K562 (cell line): ENCODE results near the gene TRIM27. TPM values are rescaled to one million over a fixed set of nuclear protein-coding genes. Genes with fewer than 3 reads are reported as not detected.

Source experiments
- ATF1 ChIP-seq, 2 experiments: fragments of 450-650 bp in 1 of 2; IDR thresholded peaks; 2 replicates each; pipeline ENCODE4 v1.6.1; 2016; ENCODE audit warnings: missing compliant biosample characterization in 1 of 2, missing genetic modification characterization in 1 of 2
- CXXC5 ChIP-seq: fragments of 250-450 bp; sonication (Bioruptor Pico); IDR thresholded peaks from 2 replicates; pipeline ENCODE4 v1.8.0; 2022; ENCODE audit warnings: inconsistent platforms, mild to moderate bottlenecking, moderate library complexity
- ELF1 ChIP-seq: fragments of 200-800 bp; sonication (Bioruptor generic); IDR thresholded peaks from 2 replicates; pipeline ENCODE4 v1.6.1; 2016; ENCODE audit warnings: missing genetic modification characterization, missing compliant biosample characterization
- EP300 ChIP-seq: IDR thresholded peaks from 2 replicates; pipeline ENCODE4 v1.6.1; 2012; ENCODE audit warnings: low read length, improper control_type of control experiment
- HDAC1 ChIP-seq, 2 experiments: fragments of 450-650 bp; IDR thresholded peaks; 2 replicates each; pipeline ENCODE4 v1.6.1; 2016 to 2017; ENCODE audit warnings: inconsistent platforms in 1 of 2, mild to moderate bottlenecking in 1 of 2, moderate library complexity in 1 of 2
- LCOR ChIP-seq: sonication (generic); formaldehyde crosslinking; IDR thresholded peaks from 2 replicates; pipeline ENCODE4 v1.8.0; 2022; ENCODE audit warnings: mild to moderate bottlenecking, missing genetic modification reagents
- LEF1 ChIP-seq: fragments of 450-650 bp; IDR thresholded peaks from 2 replicates; pipeline ENCODE4 v1.6.1; 2016; ENCODE audit warnings: mild to moderate bottlenecking
- MBD2 ChIP-seq: sonication (generic); IDR thresholded peaks from 2 replicates; pipeline ENCODE4 v1.6.1; 2016; ENCODE audit warnings: low read depth, borderline replicate concordance
- MECOM ChIP-seq: fragments of 250-450 bp; sonication (Bioruptor Pico); IDR thresholded peaks from 2 replicates; pipeline ENCODE4 v1.8.0; 2022; ENCODE audit warnings: inconsistent platforms
- MTF1 ChIP-seq: fragments of 250-450 bp; sonication (Bioruptor Pico); IDR thresholded peaks from 2 replicates; pipeline ENCODE4 v1.9.0; 2021; ENCODE audit warnings: moderate library complexity, mild to moderate bottlenecking, inconsistent platforms, borderline replicate concordance
- MXI1 ChIP-seq: IDR thresholded peaks from 2 replicates; pipeline ENCODE4 v1.6.1; 2011; ENCODE audit warnings: low read depth, mild to moderate bottlenecking, improper control_type of control experiment, low read length
- NELFE ChIP-seq: IDR thresholded peaks from 2 replicates; pipeline ENCODE4 v1.6.1; 2011; ENCODE audit warnings: mild to moderate bottlenecking; ENCODE audit not compliant: insufficient read depth, insufficient read length
- NFIC ChIP-seq: fragments of 450-650 bp; IDR thresholded peaks from 2 replicates; pipeline ENCODE4 v1.6.1; 2017; ENCODE audit warnings: mild to moderate bottlenecking, inconsistent platforms
- NR2C2 ChIP-seq, 2 experiments: fragments of 200-800 bp in 1 of 2; sonication (Bioruptor generic) in 1 of 2; sonication (generic) in 1 of 2; formaldehyde crosslinking in 1 of 2; IDR thresholded peaks; 2 replicates each; pipeline versions ENCODE4 v1.6.1 to v1.8.0; 2016 to 2022; ENCODE audit warnings: mild to moderate bottlenecking in 1 of 2, missing compliant biosample characterization in 1 of 2, missing genetic modification characterization in 1 of 2, missing genetic modification reagents in 1 of 2
- NR4A1 ChIP-seq, 2 experiments: fragments of 250-450 bp in 1 of 2; fragments of 450-650 bp in 1 of 2; sonication (Bioruptor Pico) in 1 of 2; IDR thresholded peaks; 2 replicates each; pipeline versions ENCODE4 v1.4.0 to v1.6.1; 2016 to 2020; ENCODE audit warnings: mild to moderate bottlenecking in 2 of 2, missing compliant biosample characterization in 1 of 2, missing genetic modification characterization in 1 of 2, moderate library complexity in 1 of 2
- PHB ChIP-seq: fragments of 250-450 bp; sonication (Bioruptor Pico); IDR thresholded peaks from 2 replicates; pipeline ENCODE4 v1.5.0; 2021
- POLR2AphosphoS5 ChIP-seq: IDR thresholded peaks from 2 replicates; pipeline ENCODE4 v1.6.1; 2011; ENCODE audit warnings: mild to moderate bottlenecking, low read depth, low read length, moderate library complexity; ENCODE audit not compliant: control insufficient read depth, insufficient read depth
- POLR3A ChIP-seq: IDR thresholded peaks from 2 replicates; pipeline ENCODE4 v1.6.1; 2011; ENCODE audit warnings: borderline replicate concordance, mild to moderate bottlenecking, moderate library complexity; ENCODE audit not compliant: insufficient read length, insufficient read depth; ENCODE audit errors: extremely low read depth
- RAD51 ChIP-seq: fragments of 450-650 bp; IDR thresholded peaks from 2 replicates; pipeline ENCODE4 v1.7.1; 2016; ENCODE audit warnings: low read depth, mild to moderate bottlenecking, borderline replicate concordance
- RBFOX2 ChIP-seq: fragments of 200-400 bp; formaldehyde crosslinking; IDR thresholded peaks from 2 replicates; pipeline ENCODE4 v1.6.1; 2017; ENCODE audit warnings: low read depth, mild to moderate bottlenecking, low read length, moderate library complexity
- ZC3H4 ChIP-seq: sonication (generic); formaldehyde crosslinking; IDR thresholded peaks from 2 replicates; pipeline ENCODE4 v1.9.0; 2021; ENCODE audit warnings: missing genetic modification reagents, borderline replicate concordance
- ZC3H8 ChIP-seq: fragments of 450-650 bp; IDR thresholded peaks from 2 replicates; pipeline ENCODE4 v1.6.1; 2017
- ZKSCAN1 ChIP-seq: fragments of 150-350 bp; IDR thresholded peaks from 2 replicates; pipeline ENCODE4 v1.6.1; 2016; ENCODE audit warnings: low read depth, low read length
- ZNF431 ChIP-seq: sonication (generic); formaldehyde crosslinking; IDR thresholded peaks from 2 replicates; pipeline ENCODE4 v1.8.0; 2022; ENCODE audit warnings: mild to moderate bottlenecking, missing genetic modification reagents
- ZNF445 ChIP-seq: fragments of 250-450 bp; sonication (Bioruptor Pico); IDR thresholded peaks from 2 replicates; pipeline ENCODE4 v1.4.0; 2020; ENCODE audit warnings: low read depth, mild to moderate bottlenecking, moderate library complexity
- ZNF644 ChIP-seq: fragments of 200-800 bp; sonication (Bioruptor generic); IDR thresholded peaks from 2 replicates; pipeline ENCODE4 v1.6.1; 2016; ENCODE audit warnings: low read depth, missing genetic modification characterization, missing compliant biosample characterization
- ZNF778 ChIP-seq: fragments of 450-650 bp; formaldehyde crosslinking; IDR thresholded peaks from 2 replicates; pipeline ENCODE4 v1.4.0; 2020; ENCODE audit warnings: mild to moderate bottlenecking, moderate library complexity
- ZSCAN29 ChIP-seq: fragments of 450-650 bp; IDR thresholded peaks from 2 replicates; pipeline ENCODE4 v1.6.1; 2017
- polyA plus RNA-seq, 8 experiments: library from polyadenylated mRNA; depleted of rRNA in 4 of 8; stranded (reverse) in 5 of 8; unstranded in 3 of 8; fragments of >200 nt; fragmentation: Nextera tagmentation in 2 of 8; fragmentation: Illumina TruSeq in 1 of 8; extraction: Ambion mirVana in 2 of 8; extraction: Trizol in 1 of 8; gene quantifications; 2 replicates each; pipeline versions ENCODE4 v1.2.1 to v1.2.3, GENCODE V29; 2011 to 2014; ENCODE audit warnings: inconsistent platforms in 1 of 8, missing spikeins in 1 of 8
- total RNA-seq, 7 experiments: library from RNA; depleted of rRNA in 6 of 7; stranded (reverse); fragments of >200 nt in 6 of 7; fragmentation: Illumina TruSeq in 2 of 7; extraction: Trizol in 2 of 7; gene quantifications; 2 replicates each; pipeline versions ENCODE4 v1.2.1 to v1.2.3, GENCODE V29; 2011 to 2021; ENCODE audit warnings: low replicate concordance in 1 of 7
- TF ChIP-seq, protein P1 (sequence below): sonication (generic); formaldehyde crosslinking; IDR thresholded peaks from 2 replicates; pipeline ENCODE4 v1.8.0; 2022; ENCODE audit warnings: mild to moderate bottlenecking, missing genetic modification reagents

Gene TRIM27
- total and polyA plus RNA-seq, 9 of the 15 experiments (the other 6 are each of a cell fraction or from before 2014, with no cell fraction given) = 37.7 to 235 (median 122) TPM

DNA sequence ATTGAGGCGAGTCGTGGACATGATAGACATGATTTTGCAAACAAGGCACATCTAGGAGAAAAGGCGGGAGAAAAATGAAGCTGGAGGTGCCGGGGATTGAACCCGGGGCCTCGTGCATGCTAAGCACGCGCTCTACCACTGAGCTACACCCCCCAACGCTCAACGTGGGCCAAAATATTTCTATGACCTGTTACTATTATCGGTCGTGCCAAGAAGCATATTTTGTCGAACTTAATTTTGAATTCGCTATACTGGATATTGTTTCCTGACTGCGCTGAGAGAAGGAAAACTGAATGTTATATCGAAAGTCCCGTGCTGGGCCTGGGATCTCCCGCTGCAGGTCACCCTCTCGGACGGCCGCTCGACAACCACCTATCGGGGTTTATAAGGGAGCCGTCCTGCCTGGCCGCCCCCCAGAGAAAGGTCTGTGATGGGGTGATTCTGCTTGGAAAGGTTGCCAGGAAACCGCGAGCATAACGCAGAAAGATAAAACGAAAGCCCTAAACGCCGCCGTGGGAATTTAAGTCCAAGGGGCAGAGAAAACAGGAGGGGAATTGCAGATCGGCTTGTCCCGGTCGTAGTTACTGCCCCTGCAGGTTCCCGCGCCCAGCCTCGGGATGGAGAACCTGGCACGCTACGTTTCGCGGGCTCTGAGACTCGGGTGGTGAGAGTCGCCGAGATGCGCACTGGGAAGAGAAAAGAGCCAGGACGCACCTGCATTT lies 60.0 kb downstream of the TRIM27 start (continued):
- TF ChIP-seq NR4A1 (CRISPR knock-in tag; IDR thresholded peaks at IDR 0.05) (no peak), NR4A1 (tag; IDR thresholded peaks at IDR 0.05) (no peak; the same call in 1 of the 2 replicates), ZC3H4 (CRISPR knock-in tag) (no peak), MXI1 (0 out of 2 replicates have a peak, but pooled peaks have one; percentile 26), RAD51 (peak; percentile 29; the same call in 1 of the 2 replicates), PHB (no peak), ZC3H8 (no peak), RBFOX2 (peak; percentile 71), HDAC1 (IDR thresholded peaks at IDR 0.05) (peak; percentile 32 to 99; a peak in 3 of 4 replicates), ZNF644 (no peak), CXXC5 (peak; percentile 85), NR2C2 (CRISPR knock-in tag; IDR thresholded peaks at IDR 0.05) (no peak), NR2C2 (tag; IDR thresholded peaks at IDR 0.05) (peak; percentile 50; the same call in 1 of the 2 replicates), ELF1 (tag) (no peak), ZSCAN29 (peak; percentile 33; the same call in 1 of the 2 replicates), ZNF445 (no peak), NELFE (no peak), EP300 (peak; percentile 76), ATF1 (CRISPR knock-in tag; IDR thresholded peaks at IDR 0.05) (no peak), ATF1 (tag; IDR thresholded peaks at IDR 0.05) (peak; percentile 75), MECOM (CRISPR knock-in tag) (no peak), ZNF778 (no peak), NFIC (peak; percentile 94), LEF1 (peak; percentile 77; the same call in 1 of the 2 replicates), ZKSCAN1 (peak; percentile 78; the same call in 1 of the 2 replicates), LCOR (CRISPR knock-in tag) (peak; percentile 83), ZNF431 (CRISPR knock-in tag) (peak; percentile 79; the same call in 1 of the 2 replicates), POLR2AphosphoS5 (no peak), MBD2 (no peak), MTF1 (no peak; the same call in 1 of the 2 replicates), POLR3A (peak; percentile 98)
- TF ChIP-seq, protein P1, sequence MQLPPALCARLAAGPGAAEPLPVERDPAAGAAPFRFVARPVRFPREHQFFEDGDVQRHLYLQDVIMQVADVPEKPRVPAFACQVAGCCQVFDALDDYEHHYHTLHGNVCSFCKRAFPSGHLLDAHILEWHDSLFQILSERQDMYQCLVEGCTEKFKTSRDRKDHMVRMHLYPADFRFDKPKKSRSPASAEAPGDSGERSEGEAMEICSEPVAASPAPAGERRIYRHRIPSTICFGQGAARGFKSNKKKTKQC (CRISPR knock-in tag) = peak; percentile 83; the same call in 1 of the 2 replicates
